ENCODE measurements around the gene MAJIN.

Gene MAJIN

DNA sequence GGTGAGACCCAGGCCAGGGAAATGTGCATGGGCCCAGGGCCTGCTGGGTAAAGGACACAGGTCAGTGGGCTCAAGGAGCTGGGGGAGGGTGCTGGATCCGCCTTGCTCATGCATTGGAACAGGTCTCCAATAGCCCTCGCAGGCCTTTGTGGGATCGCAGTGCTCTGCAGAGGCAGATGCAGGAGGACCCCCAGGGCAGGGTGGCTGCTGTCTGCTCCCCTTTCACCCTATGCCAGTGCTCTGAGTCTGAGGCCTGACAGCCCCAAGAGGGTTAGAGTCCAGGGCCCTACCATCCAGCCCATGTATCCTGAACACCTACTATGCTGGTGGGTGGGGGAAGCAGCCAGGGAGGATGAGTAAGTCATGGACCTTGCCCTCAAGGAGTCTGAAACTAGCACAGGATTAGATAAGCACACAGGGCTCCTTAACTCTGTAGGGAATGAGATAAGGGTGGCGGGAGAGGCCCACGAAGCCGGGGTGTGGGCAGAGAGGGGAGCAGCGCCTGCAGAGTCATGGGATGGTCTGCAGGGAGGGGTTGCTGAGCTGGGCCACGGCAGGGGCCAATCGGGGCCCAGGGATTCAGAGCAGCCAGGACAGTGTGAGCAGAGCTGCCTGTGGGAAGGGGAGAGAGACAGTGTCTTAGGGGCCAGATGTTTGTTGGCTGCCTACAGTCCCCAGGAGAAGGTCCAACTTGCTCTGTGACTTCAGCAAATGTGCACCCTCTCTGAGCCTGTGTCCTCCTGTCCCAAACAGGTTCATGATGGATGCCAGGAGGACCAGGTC lies 83.0 kb downstream of the MAJIN start:
- no peak for DNase-seq

DNA sequence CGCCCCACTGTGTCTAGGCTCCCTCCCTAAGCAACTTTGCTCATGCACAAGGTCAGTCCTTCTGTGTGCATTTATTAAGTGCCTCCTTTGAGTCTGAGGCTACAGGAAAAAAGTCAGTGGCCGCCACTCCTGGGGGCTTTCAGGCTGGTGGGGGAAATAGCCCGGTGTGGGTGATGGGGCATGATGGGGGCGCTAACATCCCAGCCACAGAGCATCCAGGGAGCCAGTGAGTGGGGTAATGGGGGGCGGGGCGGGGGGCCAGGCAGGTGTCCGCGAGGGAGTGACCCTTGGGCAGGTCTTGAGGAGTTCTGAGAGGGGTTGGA lies 83.5 kb downstream of the MAJIN start:
- DNase-seq: no peak

Data from GF-D8 (cell line).